Uterus (tissue), 2 donors: ENCODE results near the gene PSMG1.

Source experiments
- CTCF ChIP-seq, 4 experiments: fragments of 200-600 bp in 2 of 4; fragments of 450-650 bp in 2 of 4; sonication (generic) in 2 of 4; IDR thresholded peaks; one replicate each; pipeline ENCODE4 v1.5.1; 2016 to 2019; ENCODE audit warnings: antibody characterized with exemption in 4 of 4, mild to moderate bottlenecking in 2 of 4, moderate library complexity in 1 of 4
- POLR2A ChIP-seq, 2 donors: fragments of 450-650 bp; IDR thresholded peaks; one replicate each; pipeline ENCODE4 v1.6.1; 2016; ENCODE audit warnings: antibody characterized with exemption in 2 of 2, mild to moderate bottlenecking in 1 of 2, moderate library complexity in 1 of 2

- TF ChIP-seq POLR2A (IDR thresholded peaks at IDR 0.05) (no peak), CTCF (IDR thresholded peaks at IDR 0.05) (no peak)
Measured at GRCh38 chr21:39208624-39209333, 25.5 kb upstream of the PSMG1 start.
